ENCODE results near the gene ADAMTS19.

Gene ADAMTS19

DNA sequence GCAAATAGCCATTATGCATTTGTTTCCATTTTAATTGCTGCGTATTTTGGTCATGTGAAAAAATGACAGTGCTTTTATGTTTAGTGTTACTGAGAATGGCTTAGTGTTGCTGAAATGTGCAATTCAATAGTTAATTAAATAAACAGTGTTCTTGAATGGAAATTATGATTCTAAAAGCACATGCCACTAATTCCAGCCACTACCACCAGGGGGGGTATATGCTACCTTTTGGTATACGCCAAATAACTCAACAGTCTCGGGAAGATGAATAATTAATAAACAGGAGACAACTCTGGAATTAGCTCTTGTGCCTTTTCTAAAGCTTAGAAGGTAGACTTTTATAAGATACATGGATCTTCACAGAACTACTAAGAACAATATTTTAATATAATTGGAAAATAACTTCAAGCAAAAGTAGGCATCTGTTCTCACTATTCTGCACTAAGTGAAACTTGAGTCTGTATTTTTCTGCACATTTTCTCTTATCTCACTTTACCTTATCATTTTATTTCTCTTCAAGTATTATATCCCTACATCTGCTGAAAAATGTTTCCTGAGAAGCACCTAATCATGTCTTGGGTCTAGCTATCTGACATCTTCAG is 204.3 kb downstream of the ADAMTS19 start:
- H3K27ac Mint-ChIP-seq: no peak overlapping the region
- H3K4me3 Mint-ChIP-seq: no peak overlapping the region
- H3K27me3 Mint-ChIP-seq: peaks cover 2% of the 10 kb centered on the region
- H3K4me1 Mint-ChIP-seq: no peaks in the 10 kb centered on the region
- peaks cover 10% of the 10 kb centered on the region for H3K9me3 Mint-ChIP-seq
- no peaks in the 10 kb centered on the region for H3K36me3 Mint-ChIP-seq

DNA sequence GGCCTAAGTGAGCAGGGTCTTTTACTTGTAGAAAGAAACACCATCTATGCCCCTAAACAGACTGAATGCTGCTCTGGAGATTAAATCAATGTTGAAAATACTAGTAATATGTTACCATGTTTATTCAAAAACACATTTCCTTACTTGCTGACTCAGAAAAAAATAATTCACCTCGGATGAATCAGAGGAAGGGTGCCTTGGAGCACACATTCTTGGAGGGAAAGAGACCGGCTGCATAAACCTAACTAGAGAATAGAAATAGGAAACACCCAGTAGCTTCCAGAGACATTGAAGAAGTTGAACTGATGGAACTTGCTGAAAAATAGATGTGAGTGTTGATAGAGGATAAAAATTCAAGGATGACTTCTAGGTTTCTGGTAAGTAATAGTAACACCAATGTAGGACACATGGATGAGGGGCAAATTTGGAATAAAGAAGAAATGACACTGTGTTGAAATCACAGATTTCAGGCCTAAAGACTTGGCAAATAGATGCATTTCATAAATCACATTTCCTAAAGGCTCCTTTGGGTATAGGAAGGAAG is 210.9 kb downstream of the ADAMTS19 start:
- H3K4me3 Mint-ChIP-seq: no peak overlapping the region
- H3K4me1 Mint-ChIP-seq: no peaks in the 10 kb centered on the region
- H3K36me3 Mint-ChIP-seq: no peaks in the 10 kb centered on the region
- peaks cover 26% of the 10 kb centered on the region for H3K9me3 Mint-ChIP-seq
- no peak overlapping the region for H3K27ac Mint-ChIP-seq
- H3K27me3 Mint-ChIP-seq: no peaks in the 10 kb centered on the region

DNA sequence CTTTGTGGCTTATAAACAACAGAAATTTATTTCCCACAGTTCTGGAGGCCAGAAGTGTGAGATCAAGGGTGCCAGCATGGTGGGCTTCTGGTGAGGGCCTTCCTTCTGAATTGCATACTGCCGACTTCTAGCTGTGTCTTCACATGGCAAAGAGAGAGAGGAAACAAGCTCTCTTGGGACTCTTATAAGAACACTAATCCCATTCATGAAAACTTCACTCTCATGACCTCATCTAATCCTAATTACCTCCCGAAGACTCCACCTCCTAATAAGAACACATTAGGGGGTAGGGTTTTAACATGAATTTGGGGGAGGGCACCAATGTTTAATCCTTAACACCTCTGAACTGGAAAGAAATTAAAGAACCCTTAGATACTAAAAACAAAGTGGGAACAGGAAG is 211.9 kb downstream of the ADAMTS19 start:
- Mint-ChIP-seq H3K9me3 (peaks cover 26% of the 10 kb centered on the region), H3K27ac (no peak overlapping the region), H3K27me3 (no peaks in the 10 kb centered on the region), H3K4me3 (no peak overlapping the region), H3K36me3 (no peaks in the 10 kb centered on the region), H3K4me1 (no peaks in the 10 kb centered on the region)

DNA sequence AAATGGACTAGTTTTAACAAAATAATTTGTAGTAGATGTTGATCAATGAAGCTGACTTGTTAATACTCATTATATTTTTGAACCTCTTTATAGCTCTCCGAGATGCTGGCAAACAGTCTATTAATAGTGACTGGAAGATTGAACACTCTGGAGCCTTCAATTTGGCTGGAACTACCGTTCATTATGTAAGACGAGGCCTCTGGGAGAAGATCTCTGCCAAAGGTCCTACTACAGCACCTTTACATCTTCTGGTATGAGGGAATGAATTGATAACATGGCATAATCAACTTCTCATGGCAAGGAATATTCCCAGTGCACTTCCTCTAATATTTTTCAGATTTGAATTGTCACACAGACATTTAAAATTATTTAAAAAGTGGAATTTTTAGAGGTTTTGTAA is 219.6 kb downstream of the ADAMTS19 start:
- H3K9me3 Mint-ChIP-seq: peaks cover 10% of the 10 kb centered on the region
- no peaks in the 10 kb centered on the region for H3K4me1 Mint-ChIP-seq
- no peak overlapping the region for H3K4me3 Mint-ChIP-seq
- no peaks in the 10 kb centered on the region for H3K36me3 Mint-ChIP-seq
- no peaks in the 10 kb centered on the region for H3K27me3 Mint-ChIP-seq
- no peak overlapping the region for H3K27ac Mint-ChIP-seq

DNA sequence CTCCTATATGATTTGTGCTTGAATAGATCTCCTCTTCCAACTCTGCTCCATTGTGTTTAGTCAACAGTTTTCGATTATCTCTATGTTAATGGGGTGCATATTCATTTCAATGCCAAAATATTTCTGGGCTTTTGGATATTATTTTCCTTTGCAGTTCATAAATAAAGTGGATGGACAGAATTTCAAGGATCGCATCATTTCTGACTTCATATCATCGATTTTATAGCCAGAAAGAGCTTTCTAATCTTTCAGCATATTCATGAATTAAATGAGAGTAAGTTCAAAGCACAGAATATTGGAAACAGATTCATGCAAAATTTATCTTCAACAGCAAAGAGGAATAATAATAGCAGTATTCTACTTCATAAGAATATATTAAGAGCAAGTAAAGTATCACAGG is 227.8 kb downstream of the ADAMTS19 start:
- H3K27ac Mint-ChIP-seq: no peak overlapping the region
- H3K9me3 Mint-ChIP-seq: no peaks in the 10 kb centered on the region
- H3K4me1 Mint-ChIP-seq: no peaks in the 10 kb centered on the region
- H3K4me3 Mint-ChIP-seq: no peak overlapping the region
- no peaks in the 10 kb centered on the region for H3K36me3 Mint-ChIP-seq
- H3K27me3 Mint-ChIP-seq: no peaks in the 10 kb centered on the region

DNA sequence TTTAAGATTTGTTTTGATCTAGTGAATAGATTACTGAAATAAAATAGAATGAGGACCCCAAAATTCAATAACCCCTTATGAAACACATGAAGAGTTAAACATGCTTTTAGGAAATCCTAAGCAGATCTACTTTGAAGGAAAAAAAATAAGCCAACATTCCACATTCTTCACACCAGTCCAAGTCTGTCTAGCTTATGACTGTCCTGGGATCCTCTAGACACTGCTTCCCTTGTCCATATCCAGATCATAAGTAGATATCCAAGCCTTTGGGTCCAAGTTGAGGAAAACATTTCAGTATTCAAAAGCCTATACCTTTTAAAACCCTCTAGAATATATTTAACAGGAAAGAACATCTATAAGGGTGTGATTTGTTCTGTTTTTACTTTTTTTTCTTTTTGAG is 228.9 kb downstream of the ADAMTS19 start:
- Mint-ChIP-seq H3K4me1 (no peaks in the 10 kb centered on the region), H3K27me3 (no peaks in the 10 kb centered on the region), H3K36me3 (no peaks in the 10 kb centered on the region), H3K4me3 (no peak overlapping the region), H3K27ac (no peak overlapping the region), H3K9me3 (no peaks in the 10 kb centered on the region)

DNA sequence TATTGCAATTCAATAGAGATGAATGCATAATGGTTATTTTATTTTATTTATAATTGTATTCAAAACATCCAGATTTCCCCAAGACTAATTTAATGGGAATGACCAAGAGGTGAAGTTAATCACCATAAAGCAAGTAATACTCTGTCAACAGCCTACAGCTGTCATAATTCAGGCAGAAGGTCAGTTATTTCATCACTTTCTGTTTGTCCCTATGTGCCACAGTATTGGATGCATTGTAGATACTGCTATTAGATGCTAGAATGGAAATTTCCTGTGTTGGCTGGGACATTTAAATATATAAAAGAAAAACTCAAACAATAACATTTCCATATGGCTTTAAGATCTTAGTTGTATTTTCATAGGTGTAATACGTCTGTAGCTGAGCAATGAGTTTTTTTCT is 231.1 kb downstream of the ADAMTS19 start:
- Mint-ChIP-seq H3K27ac (no peak overlapping the region), H3K36me3 (no peaks in the 10 kb centered on the region), H3K4me3 (no peak overlapping the region), H3K27me3 (no peaks in the 10 kb centered on the region), H3K4me1 (no peaks in the 10 kb centered on the region), H3K9me3 (no peaks in the 10 kb centered on the region)

DNA sequence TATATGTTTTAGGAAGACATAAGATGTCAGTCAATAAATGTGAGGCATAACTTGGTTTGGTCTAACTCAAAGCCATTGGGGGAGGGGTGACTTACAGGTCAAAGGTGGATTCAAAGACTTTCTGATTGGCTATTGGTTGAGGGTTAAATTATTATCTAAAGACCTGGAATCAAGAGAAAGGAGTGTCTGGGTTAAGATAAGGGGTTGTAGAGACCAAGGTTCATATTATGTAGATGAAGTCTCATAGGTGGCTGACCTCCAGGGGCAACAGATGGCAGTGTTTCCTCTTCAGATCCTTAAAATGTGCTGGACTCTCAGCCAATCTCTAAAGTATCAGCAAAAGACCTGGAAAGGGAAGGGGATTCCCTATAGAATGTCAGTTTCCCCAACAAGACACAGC is 236.5 kb downstream of the ADAMTS19 start:
- Mint-ChIP-seq H3K27ac (no peak overlapping the region), H3K36me3 (no peaks in the 10 kb centered on the region), H3K27me3 (no peaks in the 10 kb centered on the region), H3K4me1 (no peaks in the 10 kb centered on the region), H3K9me3 (no peaks in the 10 kb centered on the region), H3K4me3 (no peak overlapping the region)

DNA sequence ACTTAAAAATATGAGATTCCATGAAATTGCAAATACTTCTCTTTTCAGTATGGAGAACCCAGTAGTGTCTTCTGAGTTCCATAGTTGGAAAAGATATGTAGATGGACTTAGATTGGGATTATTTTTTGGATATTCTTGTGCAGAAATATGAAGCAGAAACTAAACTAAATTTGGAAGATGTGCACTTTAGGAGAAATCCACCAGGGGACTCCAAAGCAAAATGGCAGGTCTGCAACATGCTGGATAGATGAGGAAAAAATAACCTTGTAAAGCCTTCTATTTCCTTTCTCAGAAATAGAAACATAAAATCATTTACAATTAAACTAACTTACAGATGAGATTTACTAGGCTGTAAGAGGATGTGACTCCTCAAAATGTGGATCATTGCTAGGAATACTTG is 238.6 kb downstream of the ADAMTS19 start:
- no peaks in the 10 kb centered on the region for H3K4me1 Mint-ChIP-seq
- no peaks in the 10 kb centered on the region for H3K36me3 Mint-ChIP-seq
- H3K27ac Mint-ChIP-seq: no peak overlapping the region
- H3K4me3 Mint-ChIP-seq: no peak overlapping the region
- H3K27me3 Mint-ChIP-seq: no peaks in the 10 kb centered on the region
- H3K9me3 Mint-ChIP-seq: no peaks in the 10 kb centered on the region

DNA sequence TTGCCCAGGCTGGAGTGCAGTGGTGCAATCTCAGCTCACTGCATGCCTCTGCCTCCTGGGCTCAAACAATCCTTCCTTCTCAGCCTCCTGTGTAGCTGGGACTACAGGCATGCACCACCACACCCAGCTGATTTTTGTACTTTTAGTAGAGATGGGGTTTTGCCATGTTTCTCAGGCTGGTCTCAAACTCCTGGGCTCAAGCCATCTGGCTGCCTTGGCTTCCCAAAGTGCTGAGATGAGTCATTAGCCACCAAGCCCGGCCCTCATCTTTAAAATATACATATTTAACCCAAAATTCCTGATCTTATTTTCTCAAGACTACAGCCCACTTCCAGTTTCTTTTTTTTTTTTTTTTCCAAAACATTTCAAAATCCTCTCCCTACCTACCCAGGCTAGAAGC is 256.1 kb downstream of the ADAMTS19 start:
- Mint-ChIP-seq H3K9me3 (no peaks in the 10 kb centered on the region), H3K27me3 (no peaks in the 10 kb centered on the region), H3K4me1 (no peaks in the 10 kb centered on the region), H3K36me3 (no peaks in the 10 kb centered on the region), H3K4me3 (no peak overlapping the region), H3K27ac (no peak overlapping the region)

DNA sequence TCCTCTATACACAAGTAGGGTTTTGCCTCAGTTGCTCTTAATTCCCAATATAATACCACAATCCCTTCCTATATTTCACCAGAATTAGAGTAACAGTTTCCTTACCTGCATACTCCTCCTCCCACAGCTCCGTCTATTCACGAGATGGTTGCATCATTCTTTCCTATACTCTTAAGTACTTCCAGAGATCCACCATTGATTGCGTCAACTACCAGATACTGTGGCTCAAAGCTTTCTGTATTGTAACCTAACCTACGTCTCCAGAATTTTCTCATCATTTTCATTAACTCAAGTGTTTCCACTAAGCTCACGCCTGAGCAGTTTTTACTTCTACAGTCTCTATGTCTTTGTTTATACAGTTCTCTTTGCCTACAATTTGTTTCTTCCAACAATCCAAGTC is 256.6 kb downstream of the ADAMTS19 start:
- no peaks in the 10 kb centered on the region for H3K4me1 Mint-ChIP-seq
- H3K4me3 Mint-ChIP-seq: no peak overlapping the region
- no peak overlapping the region for H3K27ac Mint-ChIP-seq
- no peaks in the 10 kb centered on the region for H3K27me3 Mint-ChIP-seq
- H3K9me3 Mint-ChIP-seq: no peaks in the 10 kb centered on the region
- H3K36me3 Mint-ChIP-seq: no peaks in the 10 kb centered on the region

DNA sequence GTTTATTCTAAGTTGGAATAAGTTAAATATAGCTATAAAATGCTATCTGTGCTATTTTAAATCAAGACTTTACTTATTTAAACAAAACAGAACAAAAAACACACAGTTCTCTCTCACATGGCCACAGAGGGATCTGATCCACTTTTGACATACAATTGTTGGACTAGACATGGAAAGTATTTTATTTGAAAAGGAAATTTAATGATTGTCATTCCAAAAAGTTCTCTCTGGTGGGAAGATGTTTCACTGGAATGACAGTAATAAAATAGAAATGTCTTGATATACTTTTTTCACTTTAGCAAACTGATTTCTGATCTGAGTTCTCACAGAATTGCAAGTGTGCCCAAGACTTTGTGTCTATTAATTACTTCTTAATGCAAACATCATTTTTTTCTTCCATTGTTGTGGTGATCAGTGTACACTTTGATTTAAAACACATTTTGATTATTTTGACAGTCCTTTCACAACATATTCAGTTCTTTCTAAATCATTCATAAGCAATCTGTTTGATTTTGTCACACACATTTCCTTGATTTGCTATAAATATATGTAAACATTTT is 257.7 kb downstream of the ADAMTS19 start:
- H3K4me3 Mint-ChIP-seq: no peak overlapping the region
- no peak overlapping the region for H3K27ac Mint-ChIP-seq
- H3K4me1 Mint-ChIP-seq: no peaks in the 10 kb centered on the region
- no peaks in the 10 kb centered on the region for H3K36me3 Mint-ChIP-seq
- H3K9me3 Mint-ChIP-seq: no peaks in the 10 kb centered on the region
- no peaks in the 10 kb centered on the region for H3K27me3 Mint-ChIP-seq

DNA sequence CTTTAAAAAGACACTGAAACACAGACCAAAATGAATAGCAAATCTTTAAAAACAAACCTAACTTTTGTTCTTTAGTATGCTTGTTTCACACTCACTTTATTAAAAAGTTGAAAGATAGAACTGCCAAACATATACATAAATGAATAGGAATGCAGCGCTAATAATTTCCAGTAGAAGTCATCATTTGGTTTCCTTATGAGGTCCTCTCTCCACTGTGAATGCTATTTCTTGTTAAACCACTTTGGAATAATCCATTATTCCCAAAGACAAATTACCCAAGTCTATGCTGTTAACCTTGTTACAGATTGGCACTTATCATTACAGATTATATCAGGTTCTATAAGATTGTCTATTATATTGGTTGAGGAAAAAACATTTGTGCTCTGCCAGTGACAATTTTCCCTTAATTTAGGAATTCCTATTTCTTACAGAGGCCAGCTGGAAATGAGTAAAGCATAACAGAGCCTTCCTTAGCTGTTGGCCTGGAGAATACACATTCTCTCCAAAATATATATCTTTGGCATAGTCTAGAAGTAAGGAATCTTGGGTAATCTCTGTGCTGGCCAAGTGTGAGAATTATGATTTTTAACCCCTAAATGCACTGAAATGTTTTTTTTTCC is 258.5 kb downstream of the ADAMTS19 start:
- H3K9me3 Mint-ChIP-seq: no peaks in the 10 kb centered on the region

DNA sequence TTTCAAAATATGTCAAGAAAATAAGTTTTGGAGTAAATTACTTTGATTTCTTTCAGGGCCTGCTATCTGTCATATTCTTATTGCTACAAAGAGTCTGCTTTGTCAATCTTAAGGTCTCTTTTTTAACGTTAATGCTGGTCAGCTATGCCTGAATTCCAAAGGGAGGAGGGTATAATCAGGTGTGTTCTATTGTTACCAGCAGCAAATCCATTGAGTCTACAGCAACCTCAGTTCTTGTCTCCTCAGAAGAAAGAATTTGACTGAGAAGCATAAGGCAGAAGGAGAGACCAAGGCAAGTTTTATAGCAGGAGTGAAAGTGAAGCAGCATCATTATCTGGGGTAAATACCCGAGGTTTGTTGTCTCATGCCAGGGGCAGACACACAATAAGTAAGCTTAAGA is 264.1 kb downstream of the ADAMTS19 start:
- H3K4me1 Mint-ChIP-seq: no peaks in the 10 kb centered on the region
- H3K27ac Mint-ChIP-seq: no peak overlapping the region
- no peaks in the 10 kb centered on the region for H3K36me3 Mint-ChIP-seq
- H3K4me3 Mint-ChIP-seq: no peak overlapping the region
- no peaks in the 10 kb centered on the region for H3K9me3 Mint-ChIP-seq
- no peaks in the 10 kb centered on the region for H3K27me3 Mint-ChIP-seq

More for the DNA sequence above, 258.5 kb downstream of the ADAMTS19 start:
- Mint-ChIP-seq H3K27me3 (no peaks in the 10 kb centered on the region), H3K4me1 (no peaks in the 10 kb centered on the region), H3K4me3 (no peak overlapping the region), H3K27ac (no peak overlapping the region), H3K36me3 (no peaks in the 10 kb centered on the region)

DNA sequence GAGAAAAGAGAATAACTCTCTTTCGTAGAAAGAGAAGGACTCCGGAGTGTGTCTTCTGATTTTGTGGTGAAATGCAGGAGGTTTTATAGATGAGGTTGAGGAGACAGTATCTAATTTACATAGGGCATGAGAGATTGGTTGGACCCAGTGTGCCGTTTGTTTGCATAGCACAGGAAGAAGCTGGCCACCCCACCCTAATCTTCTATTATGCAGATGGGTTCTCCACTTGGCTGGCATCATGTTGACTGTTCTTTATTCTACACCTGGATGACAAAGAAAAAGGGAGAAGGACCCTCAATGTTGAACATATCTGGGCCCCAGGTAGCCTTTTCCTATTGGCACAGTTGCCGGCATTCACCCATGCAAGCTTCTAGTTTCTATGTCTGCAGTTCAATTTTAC is 264.5 kb downstream of the ADAMTS19 start:
- no peaks in the 10 kb centered on the region for H3K4me1 Mint-ChIP-seq
- no peaks in the 10 kb centered on the region for H3K36me3 Mint-ChIP-seq
- H3K27me3 Mint-ChIP-seq: no peaks in the 10 kb centered on the region
- no peak overlapping the region for H3K27ac Mint-ChIP-seq
- H3K9me3 Mint-ChIP-seq: no peaks in the 10 kb centered on the region
- no peak overlapping the region for H3K4me3 Mint-ChIP-seq

DNA sequence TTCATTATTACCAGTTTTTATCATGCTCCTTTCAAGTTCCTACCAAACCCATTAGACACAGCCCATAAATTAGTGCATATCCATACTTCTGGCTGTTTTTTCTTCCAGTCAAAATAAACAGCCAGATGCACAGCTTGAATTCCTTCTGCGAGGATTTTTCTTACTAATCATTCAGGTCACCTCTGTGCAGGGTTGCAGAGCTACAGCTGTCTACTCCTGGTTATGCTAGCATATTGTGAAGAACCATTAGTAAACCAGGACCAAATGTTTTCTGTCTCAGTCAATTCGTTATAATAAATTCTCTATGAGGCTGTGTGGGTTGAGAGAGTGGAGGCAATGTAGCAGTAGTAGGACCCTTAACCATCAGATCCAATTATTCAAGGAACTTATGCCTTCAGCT is 279.7 kb downstream of the ADAMTS19 start:
- H3K27ac Mint-ChIP-seq: no peak overlapping the region
- H3K4me3 Mint-ChIP-seq: no peak overlapping the region
- no peaks in the 10 kb centered on the region for H3K4me1 Mint-ChIP-seq
- no peaks in the 10 kb centered on the region for H3K36me3 Mint-ChIP-seq
- H3K27me3 Mint-ChIP-seq: no peaks in the 10 kb centered on the region
- no peaks in the 10 kb centered on the region for H3K9me3 Mint-ChIP-seq
